ENCODE results near the gene APCDD1L.

The APCDD1L gene

GRCh38 chr20:58466729-58467571, 48.2 kb downstream of the APCDD1L start:
- DNase-seq (ENCODE audit: low spot score), result no peak

GRCh38 chr20:58466095-58466708, 49.0 kb downstream of the APCDD1L start:
- DNase-seq (ENCODE audit: low spot score), result no peak

GRCh38 chr20:58464838-58465237, 50.4 kb downstream of the APCDD1L start:
- no peak for DNase-seq (ENCODE audit: low spot score)

DNA sequence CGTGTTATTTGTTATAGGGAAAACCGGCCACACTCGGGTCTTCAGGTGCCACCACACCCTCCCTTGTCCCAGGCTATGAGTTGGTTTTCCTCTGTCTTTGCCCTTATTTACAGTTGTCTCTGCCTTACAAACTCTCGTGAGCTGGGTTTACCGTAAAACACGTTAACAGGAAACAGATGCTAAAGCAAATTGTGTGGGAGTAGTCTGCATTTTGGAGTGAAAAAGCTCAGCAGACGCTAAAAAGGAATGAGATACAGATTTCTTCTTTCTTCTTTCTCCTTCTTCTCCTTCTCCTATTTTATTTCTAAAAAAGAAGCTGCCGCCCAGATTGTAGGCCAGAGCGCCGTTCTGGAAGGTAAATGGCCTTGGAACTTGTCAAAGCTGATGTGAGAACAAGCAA, 51.9 kb downstream of the APCDD1L start:
- no peak for DNase-seq (ENCODE audit: low spot score)

DNA sequence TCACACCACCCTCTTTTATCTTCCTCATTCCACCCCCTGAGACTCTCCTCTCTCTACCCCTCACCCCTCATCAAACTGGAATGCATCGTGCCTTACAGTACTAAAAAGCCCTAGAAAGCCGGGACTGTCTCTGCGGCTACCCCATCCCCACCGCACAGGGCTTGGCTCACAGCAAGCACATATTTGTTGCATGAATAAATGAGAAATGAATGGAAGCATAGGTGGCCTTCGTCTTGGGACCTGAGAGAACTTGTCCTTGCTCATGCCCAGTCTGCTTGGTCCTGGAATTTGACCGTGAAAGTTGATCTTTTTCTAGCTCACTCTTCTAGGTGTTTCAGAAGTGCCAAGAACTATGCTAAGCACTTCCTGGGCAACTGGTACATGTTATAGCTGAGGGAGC, 53.3 kb downstream of the APCDD1L start:
- no peak for DNase-seq (ENCODE audit: low spot score)

GRCh38 chr20:58461104-58461503, 54.1 kb downstream of the APCDD1L start:
- DNase-seq (ENCODE audit: low spot score), result no peak

DNA sequence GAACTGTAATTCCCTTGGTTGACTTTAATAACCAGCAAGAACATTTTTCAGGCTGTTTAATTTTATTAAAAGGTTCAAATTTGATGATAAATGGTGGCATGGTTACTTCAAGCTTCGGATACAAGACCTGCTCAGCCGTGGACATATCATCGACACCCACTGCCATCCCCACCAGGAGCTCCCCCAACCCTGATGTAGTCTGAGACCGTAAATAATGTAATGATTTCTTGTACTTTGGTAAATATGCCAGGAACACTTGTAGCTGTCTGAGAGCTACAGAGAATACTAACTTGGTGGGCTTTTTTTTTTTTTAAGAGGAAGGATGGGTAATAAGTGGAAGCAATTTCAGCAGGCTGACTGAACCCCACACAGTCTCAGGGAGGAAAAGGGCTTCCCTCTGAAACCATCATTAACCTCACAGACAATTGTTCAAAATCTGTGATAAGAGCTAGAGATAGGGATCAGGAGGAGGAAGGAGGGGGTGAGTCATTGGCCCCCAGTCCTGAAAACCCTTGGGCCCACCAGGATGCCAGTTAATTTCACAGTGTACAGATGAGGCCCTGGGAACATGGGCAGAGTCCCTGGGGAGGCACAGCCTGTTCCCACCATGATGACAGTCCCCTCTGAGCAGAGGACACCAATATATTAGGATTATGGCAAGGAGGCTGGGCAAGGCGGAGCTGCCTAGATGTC, 56.0 kb downstream of the APCDD1L start:
- no peak for DNase-seq (ENCODE audit: low spot score)

DNA sequence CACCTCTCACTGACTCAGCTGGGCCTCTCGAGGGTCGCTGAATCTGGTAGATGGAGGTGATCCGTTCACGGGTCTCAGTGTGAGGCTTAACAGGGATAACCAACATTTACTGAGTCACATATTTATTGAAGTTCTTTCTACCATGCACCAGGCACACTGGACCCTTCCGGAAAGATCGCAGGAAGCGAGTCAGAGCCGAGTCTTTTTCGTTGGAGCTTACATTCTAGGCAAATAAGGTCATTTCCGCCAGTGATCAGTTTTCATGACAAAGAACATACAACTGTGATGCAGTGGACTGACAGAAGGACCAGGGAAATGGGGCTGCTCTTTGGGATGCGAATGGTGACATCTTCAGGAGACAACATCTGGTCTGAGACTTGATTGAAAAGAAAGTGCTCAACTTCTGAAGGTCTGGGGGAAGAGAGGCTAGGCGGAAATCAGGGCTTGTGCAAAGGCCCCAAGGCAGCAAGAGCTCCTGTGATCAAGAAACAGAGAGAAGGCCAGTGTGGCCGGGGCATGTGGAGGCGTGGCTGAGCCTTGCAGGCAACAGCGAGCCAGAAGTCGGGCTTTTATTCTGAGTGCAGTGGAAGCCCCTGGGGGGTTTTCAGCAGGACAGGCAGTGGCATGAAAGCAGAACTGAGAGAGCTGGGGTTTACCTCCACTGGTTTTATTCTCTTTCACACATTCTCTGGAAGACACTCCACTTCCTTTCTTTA, 56.7 kb downstream of the APCDD1L start:
- no peak for DNase-seq (ENCODE audit: low spot score)

- no peak for DNase-seq (ENCODE audit: low spot score)
Measured at GRCh38 chr20:58457083-58457695, 58.0 kb downstream of the APCDD1L start.

- no peak for DNase-seq (ENCODE audit: low spot score)
Measured at GRCh38 chr20:58454460-58454859, 60.7 kb downstream of the APCDD1L start.

DNA sequence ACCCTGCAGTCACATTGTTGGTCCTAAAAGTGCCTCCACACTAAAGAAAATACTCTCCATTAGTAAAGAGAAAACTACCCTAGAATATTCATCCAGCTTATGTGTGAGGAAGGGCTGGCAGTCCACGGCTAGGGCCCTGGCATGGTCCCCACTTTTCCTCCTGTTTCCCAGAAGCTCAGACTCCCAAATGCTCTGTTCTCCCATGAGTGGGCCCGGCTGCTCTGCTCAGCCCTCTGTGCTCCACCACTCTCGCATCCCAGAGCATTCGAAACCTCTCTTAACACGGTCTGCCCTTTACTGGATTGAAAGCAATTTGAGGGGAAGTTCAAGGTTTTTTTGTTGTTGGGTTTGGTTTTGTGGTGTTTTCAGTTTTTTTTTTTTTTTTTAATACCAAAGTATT, 61.8 kb downstream of the APCDD1L start:
- no peak for DNase-seq (ENCODE audit: low spot score)

DNA sequence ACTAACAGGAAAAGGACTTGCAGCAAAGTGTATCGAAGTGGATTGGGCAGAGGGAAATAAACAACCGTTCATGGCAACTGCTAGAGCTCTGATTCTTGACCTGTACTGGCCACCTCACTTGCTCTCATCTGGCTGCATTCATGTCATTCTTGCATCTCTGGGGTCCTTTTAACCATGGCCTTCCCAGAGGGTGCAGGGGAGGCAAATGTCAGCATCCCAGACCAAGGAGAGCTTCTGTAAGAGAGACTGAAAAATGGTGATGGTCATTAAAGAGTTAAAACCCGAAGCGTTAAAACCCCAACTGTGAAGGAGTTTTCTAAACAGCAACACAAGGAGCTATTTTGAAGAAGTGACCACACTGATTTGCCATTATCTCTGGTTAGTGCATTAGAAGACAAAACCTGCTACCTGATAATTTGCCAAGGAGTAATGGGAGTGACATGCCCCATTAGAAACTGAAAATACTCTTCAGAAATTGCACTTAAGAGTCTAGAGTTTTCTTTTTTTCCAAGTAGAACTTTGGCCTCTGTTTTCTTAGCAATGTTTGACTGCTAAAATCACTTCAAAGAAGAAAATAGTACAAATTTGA, 62.4 kb downstream of the APCDD1L start:
- DNase-seq (ENCODE audit: low spot score), result no peak

DNA sequence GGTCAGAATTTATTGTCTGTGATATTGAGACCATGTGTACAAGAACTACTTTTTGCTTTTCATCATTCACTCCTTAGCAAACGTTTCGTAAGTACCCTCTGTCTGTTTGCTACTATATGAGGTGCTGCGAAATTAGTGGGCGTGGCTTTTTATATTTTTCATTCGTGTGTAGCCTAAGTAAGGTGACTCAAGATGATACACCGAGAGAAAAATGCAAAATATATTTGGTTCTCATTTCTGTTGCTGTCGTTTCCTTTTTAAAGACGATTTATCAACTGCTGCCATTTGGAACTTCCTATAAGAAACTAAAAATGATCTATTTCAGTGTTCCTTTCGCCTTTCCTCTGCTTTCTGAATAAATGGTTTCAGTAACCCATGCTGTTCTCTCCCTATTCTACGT, 64.9 kb downstream of the APCDD1L start:
- no peak for DNase-seq (ENCODE audit: low spot score)

- no peak for DNase-seq (ENCODE audit: low spot score)
Measured at GRCh38 chr20:58449681-58450221, 65.4 kb downstream of the APCDD1L start.

- DNase-seq (ENCODE audit: low spot score), result no peak
Measured at GRCh38 chr20:58448958-58449357, 66.2 kb downstream of the APCDD1L start.

DNA sequence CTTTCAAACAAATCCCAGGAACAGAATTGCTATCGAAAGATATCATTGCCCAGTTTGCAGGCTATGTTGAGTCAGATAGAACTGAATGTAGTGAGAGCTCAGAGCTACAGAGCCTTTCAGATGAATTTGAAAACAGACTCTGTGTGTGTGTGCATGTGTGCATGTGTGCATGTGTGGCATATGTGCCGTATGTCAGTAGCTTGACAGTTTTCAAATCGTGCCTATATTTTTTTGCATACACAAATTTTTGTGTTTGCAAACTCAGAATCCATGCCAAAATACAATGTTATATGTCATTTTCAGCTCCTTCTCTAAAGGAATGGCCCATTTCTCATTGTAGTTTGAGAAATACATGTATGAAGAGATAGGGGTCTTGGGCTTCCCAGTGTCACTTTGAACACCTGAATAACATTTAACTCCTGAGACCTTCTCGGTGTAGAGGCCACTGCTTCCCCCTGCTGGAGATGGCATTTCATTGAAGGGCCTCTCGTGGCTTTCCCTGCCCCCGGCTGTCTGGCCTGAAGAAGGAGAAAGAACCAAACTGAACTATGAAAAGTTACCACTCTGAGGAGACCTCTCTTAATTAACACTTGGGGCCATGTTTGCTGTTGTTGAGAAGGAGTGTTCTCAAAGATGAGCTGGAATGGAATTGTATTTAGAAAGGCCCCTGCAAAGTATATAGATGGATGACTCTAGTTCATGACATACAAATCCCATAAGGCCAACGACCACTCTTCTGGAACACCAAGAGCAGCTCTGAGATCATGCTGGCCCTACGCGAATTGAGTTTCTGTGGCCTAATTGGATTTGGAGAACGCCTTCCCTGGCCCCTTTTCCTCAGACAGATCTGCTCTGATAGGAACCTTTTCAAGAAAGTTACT, 67.4 kb downstream of the APCDD1L start:
- DNase-seq (ENCODE audit: low spot score), result peak; percentile 70

GRCh38 chr20:58446960-58447265, 68.3 kb downstream of the APCDD1L start:
- no peak for DNase-seq (ENCODE audit: low spot score)

- no peak for DNase-seq (ENCODE audit: low spot score)
Measured at GRCh38 chr20:58446264-58446959, 68.8 kb downstream of the APCDD1L start.

DNA sequence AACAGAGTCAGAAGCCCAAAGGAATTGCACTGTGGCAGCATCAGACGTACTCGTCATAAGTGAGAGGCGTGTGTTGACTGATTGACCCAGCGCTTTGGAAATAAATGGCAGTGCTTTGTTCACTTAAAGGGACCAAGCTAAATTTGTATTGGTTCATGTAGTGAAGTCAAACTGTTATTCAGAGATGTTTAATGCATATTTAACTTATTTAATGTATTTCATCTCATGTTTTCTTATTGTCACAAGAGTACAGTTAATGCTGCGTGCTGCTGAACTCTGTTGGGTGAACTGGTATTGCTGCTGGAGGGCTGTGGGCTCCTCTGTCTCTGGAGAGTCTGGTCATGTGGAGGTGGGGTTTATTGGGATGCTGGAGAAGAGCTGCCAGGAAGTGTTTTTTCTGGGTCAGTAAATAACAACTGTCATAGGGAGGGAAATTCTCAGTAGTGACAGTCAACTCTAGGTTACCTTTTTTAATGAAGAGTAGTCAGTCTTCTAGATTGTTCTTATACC, 70.4 kb downstream of the APCDD1L start:
- no peak for DNase-seq (ENCODE audit: low spot score)

DNA sequence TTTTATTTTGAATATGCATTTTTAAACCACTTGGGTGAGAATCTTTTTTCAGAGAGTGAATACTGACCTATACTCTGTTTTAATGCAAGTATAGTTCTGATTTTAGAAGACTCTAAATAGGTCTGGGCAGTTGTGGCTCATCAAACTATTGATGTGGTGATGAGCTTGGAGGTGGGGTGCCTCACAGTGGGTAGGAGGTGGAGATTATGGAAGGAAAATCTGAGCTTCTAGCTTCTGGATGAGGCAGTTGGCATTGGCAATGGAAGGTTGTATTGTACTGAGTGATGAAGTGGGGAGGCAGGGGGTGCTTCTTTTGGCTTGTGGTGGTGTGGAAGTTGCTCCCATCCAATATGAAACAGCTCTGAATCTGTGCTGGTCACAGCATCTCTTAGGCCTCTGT, 73.5 kb downstream of the APCDD1L start:
- no peak for DNase-seq (ENCODE audit: low spot score)
